GM10248 (cell line): Measurements from ENCODE around the gene RNF144A.

Experiments used
- CTCF ChIA-PET: fragments of 300-600 bp; sonication (Branson Sonifier 250); formaldehyde crosslinking; extraction: SDS; loops from one replicate; lab custom pipeline; 2021; ENCODE audit warnings: antibody characterized with exemption; lab: Yijun Ruan, JAX
- POLR2A ChIA-PET: fragments of 350-650 bp; sonication (Branson Sonifier 250); formaldehyde crosslinking; extraction: SDS; loops from one replicate; lab custom pipeline; 2020; ENCODE audit warnings: antibody characterized with exemption; lab: Yijun Ruan, JAX
- DNase-seq: peaks from one replicate; pipeline ENCODE4 v3.0.0; 2012; ENCODE audit errors: extremely low spot score
- CTCF ChIP-seq: IDR thresholded peaks from 2 replicates; pipeline ENCODE4 v1.5.1; 2012; ENCODE audit warnings: mild to moderate bottlenecking, low read depth; ENCODE audit errors: extremely low read depth, missing control alignments, control extremely low read depth

Gene RNF144A

GRCh38 chr2:6968319-6969100 lies 51.3 kb downstream of the RNF144A start:
- ChIA-PET POLR2A (no interaction called here), CTCF (interaction anchor here (0.9 kb wide), 1 partner anchor 75 kb away, joined by 3 read pairs; no protein-coding TSS in a partner anchor)
- no peak for TF ChIP-seq CTCF
- DNase-seq: no peak

- ChIA-PET CTCF (no interaction called here), POLR2A (no interaction called here)
- no peak for DNase-seq
- no peak for TF ChIP-seq CTCF
Observed at GRCh38 chr2:6970551-6970950, 53.3 kb downstream of the RNF144A start.

- ChIA-PET CTCF (no interaction called here), POLR2A (no interaction called here)
- TF ChIP-seq CTCF: no peak
- DNase-seq: no peak
Observed at GRCh38 chr2:6970976-6971480, 53.8 kb downstream of the RNF144A start.

- CTCF ChIA-PET: no interaction called here
- no peak for DNase-seq
Observed at GRCh38 chr2:6971502-6971901, 54.3 kb downstream of the RNF144A start.

GRCh38 chr2:6972067-6972710 lies 55.0 kb downstream of the RNF144A start:
- no peak for DNase-seq
- TF ChIP-seq CTCF: no peak
- ChIA-PET CTCF (no interaction called here), POLR2A (no interaction called here)

More at GRCh38 chr2:6971502-6971901, 54.3 kb downstream of the RNF144A start:
- no peak for TF ChIP-seq CTCF
- POLR2A ChIA-PET: no interaction called here

- no peak for DNase-seq
- CTCF ChIA-PET: no interaction called here
- POLR2A ChIA-PET: no interaction called here
- TF ChIP-seq CTCF: no peak
Observed at GRCh38 chr2:6973895-6974545, 56.8 kb downstream of the RNF144A start.
